H1 (cell line): ENCODE results near the gene DGCR8. TPM values are rescaled to one million over a fixed set of nuclear protein-coding genes. Genes with fewer than 3 reads are reported as not detected.

Source experiments
- CTCF ChIA-PET: fragments of 300-600 bp; sonication (Branson Sonifier 250); formaldehyde crosslinking; loops from one replicate; lab custom pipeline; 2021; ENCODE audit not compliant: partially characterized antibody; lab: Charles Lee
- POLR2A ChIA-PET: fragments of 300-600 bp; sonication (Branson Sonifier 250); formaldehyde crosslinking; loops from one replicate; lab custom pipeline; 2021; ENCODE audit warnings: inconsistent platforms; ENCODE audit not compliant: partially characterized antibody; lab: Charles Lee
- DNase-seq, 2 experiments: peaks; one replicate each; pipeline versions ENCODE4 v3.0.0 to v3.0.0-alpha.2; 2010 to 2022; ENCODE audit warnings: low spot score in 2 of 2, low read depth in 1 of 2, mixed read lengths in 1 of 2
- FAIRE-seq: peaks from 2 replicates; lab custom pipeline; 2011; peaks lifted over from hg19 to GRCh38; lab: Jason Lieb, UNC
- H2AFZ ChIP-seq: 2 replicates; pipeline ENCODE4 v1.8.1; 2012; ENCODE audit warnings: low read length, inconsistent platforms
- H2AK5ac ChIP-seq: 2 replicates; pipeline ENCODE4 v1.6.1; 2013; ENCODE audit warnings: low read depth, low read length
- H2BK120ac ChIP-seq: replicated peaks from 2 replicates; pipeline ENCODE3; 2013; ENCODE audit warnings: low read depth, low read length, inconsistent platforms
- H2BK12ac ChIP-seq: 2 replicates; pipeline ENCODE4 v1.6.1; 2013; ENCODE audit warnings: low read depth, low read length
- H2BK15ac ChIP-seq: 2 replicates; pipeline ENCODE4 v1.6.1; 2013; ENCODE audit warnings: low read length
- H2BK20ac ChIP-seq: 2 replicates; pipeline ENCODE4 v1.6.1; 2013; ENCODE audit warnings: low read length
- H2BK5ac ChIP-seq: 2 replicates; pipeline ENCODE4 v1.6.1; 2013; ENCODE audit warnings: low read depth, low read length
- H3K14ac ChIP-seq: 2 replicates; pipeline ENCODE4 v1.6.1; 2013; ENCODE audit warnings: inconsistent platforms; ENCODE audit not compliant: insufficient read length
- H3K18ac ChIP-seq: 2 replicates; pipeline ENCODE4 v1.6.1; 2013; ENCODE audit warnings: low read length; ENCODE audit errors: extremely low read depth
- H3K23ac ChIP-seq: 2 replicates; pipeline ENCODE4 v1.6.1; 2013; ENCODE audit warnings: inconsistent platforms; ENCODE audit not compliant: insufficient read length
- H3K23me2 ChIP-seq: 2 replicates; pipeline ENCODE4 v1.6.1; 2013; ENCODE audit warnings: low read depth, low read length
- H3K27ac ChIP-seq: 2 replicates; pipeline ENCODE4 v1.6.1; 2011; ENCODE audit warnings: low read depth, low read length, inconsistent platforms
- H3K27me3 ChIP-seq, 4 experiments: replicated peaks in 1 of 4; 1 replicate in 1 of 4; 2 replicates in 3 of 4; pipeline versions ENCODE4 v1.6.1 to v1.8.1; 2011 to 2013; ENCODE audit warnings: low read length in 3 of 4, mild to moderate bottlenecking in 3 of 4, inconsistent platforms in 2 of 4, mixed read lengths in 2 of 4, moderate library complexity in 1 of 4; ENCODE audit not compliant: control insufficient read depth in 3 of 4, insufficient read depth in 3 of 4; ENCODE audit errors: extremely low read depth in 1 of 4
- H3K36me3 ChIP-seq, 4 experiments: 2 replicates each; pipeline versions ENCODE4 v1.6.1 to v1.8.1; 2011 to 2013; ENCODE audit warnings: mild to moderate bottlenecking in 4 of 4, low read length in 3 of 4, moderate library complexity in 2 of 4, control low read depth in 1 of 4, inconsistent platforms in 1 of 4; ENCODE audit not compliant: insufficient read depth in 4 of 4, control insufficient read depth in 2 of 4
- H3K4ac ChIP-seq: replicated peaks from 2 replicates; pipeline ENCODE3; 2013; ENCODE audit warnings: low read length, low read depth, mixed read lengths, inconsistent platforms; ENCODE audit not compliant: insufficient read length
- H3K4me1 ChIP-seq, 4 experiments: replicated peaks in 1 of 4; 1 replicate in 1 of 4; 2 replicates in 3 of 4; pipeline versions ENCODE4 v1.6.1 to v1.8.1; 2011 to 2013; ENCODE audit warnings: low read length in 3 of 4, inconsistent platforms in 2 of 4, mixed read lengths in 1 of 4; ENCODE audit not compliant: insufficient read depth in 4 of 4, control insufficient read depth in 3 of 4
- H3K4me2 ChIP-seq, 2 experiments: 2 replicates each; pipeline versions ENCODE4 v1.6.1 to v1.8.1; 2011 to 2013; ENCODE audit warnings: low read depth in 2 of 2, low read length in 2 of 2, control low read depth in 1 of 2, inconsistent platforms in 1 of 2, mild to moderate bottlenecking in 1 of 2; ENCODE audit not compliant: insufficient read depth in 1 of 2
- H3K4me3 ChIP-seq, 4 experiments: fragments of 200-600, 300-600 bp in 1 of 4; sonication (generic), shearing (Covaris generic), sonication (Bioruptor Twin) in 1 of 4; 2 replicates each; pipeline versions ENCODE4 v1.5.1 to v1.8.1; 2011 to 2016; ENCODE audit warnings: low read length in 4 of 4, low read depth in 3 of 4, control low read depth in 2 of 4, inconsistent platforms in 2 of 4, mild to moderate bottlenecking in 2 of 4, mixed read lengths in 1 of 4, moderate library complexity in 1 of 4; ENCODE audit not compliant: insufficient read depth in 2 of 4; ENCODE audit errors: extremely low read depth in 1 of 4
- H3K56ac ChIP-seq: replicated peaks from 2 replicates; pipeline ENCODE3; 2013; ENCODE audit warnings: low read depth, mild to moderate bottlenecking, mixed read lengths, low read length, inconsistent platforms; ENCODE audit not compliant: insufficient read length
- H3K79me1 ChIP-seq: 2 replicates; pipeline ENCODE4 v1.6.1; 2013; ENCODE audit warnings: low read depth, low read length, control low read depth
- H3K79me2 ChIP-seq, 2 experiments: 2 replicates each; pipeline versions ENCODE4 v1.6.1 to v1.8.1; 2012 to 2013; ENCODE audit warnings: low read length in 2 of 2, mild to moderate bottlenecking in 2 of 2, inconsistent platforms in 1 of 2; ENCODE audit not compliant: insufficient read depth in 2 of 2, control insufficient read depth in 1 of 2
- H3K9ac ChIP-seq, 4 experiments: replicated peaks in 1 of 4; 1 replicate in 1 of 4; 2 replicates in 3 of 4; pipeline versions ENCODE4 v1.6.1 to v1.8.1; 2011 to 2013; ENCODE audit warnings: low read depth in 3 of 4, low read length in 3 of 4, control low read depth in 2 of 4, mild to moderate bottlenecking in 2 of 4, moderate library complexity in 2 of 4, inconsistent platforms in 1 of 4; ENCODE audit errors: extremely low read depth in 1 of 4
- H3K9me3 ChIP-seq, 2 experiments: 2 replicates each; pipeline versions ENCODE4 v1.6.1 to v1.8.1; 2012 to 2013; ENCODE audit warnings: mild to moderate bottlenecking in 2 of 2, moderate library complexity in 2 of 2, control low read depth in 1 of 2, inconsistent platforms in 1 of 2, low read depth in 1 of 2, low read length in 1 of 2, mixed read lengths in 1 of 2; ENCODE audit not compliant: insufficient read depth in 2 of 2
- H4K20me1 ChIP-seq, 2 experiments: replicated peaks in 1 of 2; 2 replicates each; pipeline versions ENCODE3 to v1.8.1; 2011 to 2013; ENCODE audit warnings: inconsistent platforms in 2 of 2, low read length in 2 of 2, mild to moderate bottlenecking in 1 of 2; ENCODE audit not compliant: insufficient read depth in 2 of 2, control insufficient read depth in 1 of 2
- H4K5ac ChIP-seq: 2 replicates; pipeline ENCODE4 v1.6.1; 2013; ENCODE audit warnings: low read length, low read depth, mixed read lengths, inconsistent platforms; ENCODE audit not compliant: insufficient read length
- H4K8ac ChIP-seq: 2 replicates; pipeline ENCODE4 v1.8.0; 2013; ENCODE audit warnings: mild to moderate bottlenecking, moderate library complexity, low read length, inconsistent platforms; ENCODE audit not compliant: insufficient read depth; ENCODE audit errors: extremely low read depth
- H4K91ac ChIP-seq: replicated peaks from 2 replicates; pipeline ENCODE3; 2013; ENCODE audit warnings: low read length, mixed read lengths, inconsistent platforms; ENCODE audit not compliant: insufficient read length
- BACH1 ChIP-seq: IDR thresholded peaks from 2 replicates; pipeline ENCODE4 v1.6.1; 2012; ENCODE audit warnings: low read length, improper control_type of control experiment
- CHD2 ChIP-seq: IDR thresholded peaks from 2 replicates; pipeline ENCODE4 v1.6.1; 2012; ENCODE audit warnings: low read length, improper control_type of control experiment
- CTBP2 ChIP-seq: IDR thresholded peaks from 2 replicates; pipeline ENCODE4 v1.7.0; 2011; ENCODE audit warnings: borderline replicate concordance, mild to moderate bottlenecking, moderate library complexity, mixed read lengths, low read length; ENCODE audit not compliant: insufficient read depth, insufficient read length
- HDAC2 ChIP-seq, 2 experiments: fragments of 300-600 bp in 1 of 2; sonication (generic) in 1 of 2; IDR thresholded peaks; 2 replicates each; pipeline ENCODE4 v1.6.1; 2011 to 2012; ENCODE audit warnings: low read depth in 2 of 2, low read length in 2 of 2, mild to moderate bottlenecking in 2 of 2, moderate library complexity in 2 of 2, borderline replicate concordance in 1 of 2, inconsistent platforms in 1 of 2
- PHF8 ChIP-seq: fragments of 200-600 bp; sonication (generic); conservative IDR thresholded peaks from 2 replicates; pipeline ENCODE4 v1.7.1; 2012; ENCODE audit warnings: low read depth, mild to moderate bottlenecking, inconsistent platforms, low read length, moderate library complexity
- POLR2A ChIP-seq, 2 experiments: IDR thresholded peaks; 1 replicate in 1 of 2; 2 replicates in 1 of 2; pipeline ENCODE4 v1.6.1; 2011; ENCODE audit warnings: low read depth in 2 of 2, low read length in 2 of 2, mild to moderate bottlenecking in 2 of 2; ENCODE audit errors: control extremely low read depth in 1 of 2
- POLR2AphosphoS5 ChIP-seq: IDR thresholded peaks from 2 replicates; pipeline ENCODE4 v1.6.1; 2011; ENCODE audit warnings: low read depth, low read length
- SAP30 ChIP-seq: fragments of 300-600 bp; sonication (generic); IDR thresholded peaks from 2 replicates; pipeline ENCODE4 v1.7.1; 2012; ENCODE audit warnings: low read length, moderate library complexity, mild to moderate bottlenecking, inconsistent platforms; ENCODE audit not compliant: insufficient read depth, insufficient replicate concordance
- SIN3A ChIP-seq, 2 experiments: IDR thresholded peaks in 1 of 2; conservative IDR thresholded peaks in 1 of 2; 2 replicates each; pipeline ENCODE4 v1.6.1; 2011 to 2012; ENCODE audit warnings: low read length in 2 of 2, improper control_type of control experiment in 1 of 2, low read depth in 1 of 2, mild to moderate bottlenecking in 1 of 2
- TEAD4 ChIP-seq: IDR thresholded peaks from 2 replicates; pipeline ENCODE4 v1.6.1; 2012; ENCODE audit warnings: low read depth, low read length, inconsistent platforms, mixed read lengths
- WGBS, 2 experiments: shearing (Covaris generic) in 1 of 2; methylation state at CpG; one replicate each; pipeline versions ENCODE4 v1.1.6 to v1.1.7; 2013 to 2015; ENCODE audit warnings: low lambda C conversion rate in 2 of 2, mixed read lengths in 2 of 2, inconsistent platforms in 1 of 2, low coverage in 1 of 2, missing lambda C conversion rate in 1 of 2; ENCODE audit not compliant: insufficient replicate concordance in 2 of 2, insufficient coverage in 1 of 2, insufficient read length in 1 of 2; ENCODE audit errors: extremely low coverage in 1 of 2, missing lambda C conversion rate in 1 of 2; 5-methylcytosine and 5-hydroxymethylcytosine counted together
- polyA plus RNA-seq, 7 experiments: library from polyadenylated mRNA; depleted of rRNA in 3 of 7; stranded (reverse) in 5 of 7; unstranded in 2 of 7; fragments of >200 nt in 5 of 7; fragments of 200-250 nt in 2 of 7; gene quantifications; 1 replicate in 5 of 7; 2 replicates in 1 of 7; 4 replicates in 1 of 7; pipeline versions ENCODE4 v1.2.1 to v1.2.3, GENCODE V29; 2011 to 2013; ENCODE audit warnings: missing spikeins in 2 of 7, mixed read lengths in 2 of 7
- total RNA-seq: library from RNA; stranded (reverse); fragmentation: NEBNext Ultra II Directional; extraction: Animal tissue kit (Norgen Biotek cat#: 25700); gene quantifications from 2 replicates; pipeline ENCODE4 v1.2.1, GENCODE V29; 2021

DGCR8 gene
- total and polyA plus RNA-seq, 2 of the 8 experiments (the other 6 are each of a cell fraction or from before 2014, with no cell fraction given) = 23.7 to 43.7 TPM

GRCh38 chr22:20080776-20081654 is 974 bp downstream of the DGCR8 start:
- Histone ChIP-seq H2BK120ac (no peak overlapping the region), H3K4me2 (peak overlapping the region; percentile 87 to 99), H3K79me2 (peaks cover 27 to 57% of the 10 kb centered on the region in 2 experiments), H3K4me3 (peak overlapping the region; percentile 81 to 99 (median 92)), H2BK5ac (peak overlapping the region; percentile 89), H2BK12ac (no peak overlapping the region), H2AFZ (no peak overlapping the region), H4K91ac (peak overlapping the region; percentile 22), H2BK20ac (no peak overlapping the region), H4K5ac (peak overlapping the region; percentile 66), H3K14ac (no peak overlapping the region), H3K27me3 (no peaks in the 10 kb centered on the region), H3K36me3 (peaks cover under 1 to 6% (median 5%) of the 10 kb centered on the region in 4 experiments; a peak in 5 of 8 replicates), H4K20me1 (peaks cover 17 to 34% of the 10 kb centered on the region in 2 experiments), H3K9ac (peak overlapping the region; percentile 67 to 98 (median 96)), H3K4ac (peak overlapping the region; percentile 46), H3K23ac (no peak overlapping the region), H3K27ac (peak overlapping the region; percentile 79), H2BK15ac (0 out of 2 replicates have a peak overlapping the region, but pooled peaks have one; percentile 74), H3K4me1 (peaks cover 3 to 19% (median 11%) of the 10 kb centered on the region in 4 experiments), H3K56ac (peak overlapping the region; percentile 24), H3K9me3 (no peaks in the 10 kb centered on the region), H3K18ac (peak overlapping the region; percentile 78; the same call in 1 of the 2 replicates), H2AK5ac (peak overlapping the region; percentile 98), H3K23me2 (peaks cover 9% of the 10 kb centered on the region), H4K8ac (peak overlapping the region; percentile 94), H3K79me1 (peaks cover 23% of the 10 kb centered on the region)
- ChIA-PET POLR2A (interaction anchor here (0.7 to 29.4 kb wide), 12 partner anchors 10 to 190 kb away, joined by 3 to 598 read pairs (median 3); partner anchors contain the start of genes RANBP1 and TRMT2A), CTCF (interaction anchor here (0.7 to 3.0 kb wide), 4 partner anchors 20 to 119 kb away, joined by 3 to 9 read pairs (median 4); no protein-coding TSS in a partner anchor)
- FAIRE-seq (no peak), DNase-seq (peak in 1 of 2 experiments; percentile 31)
- 32% methylated on average over 27 of the region's 27 CpGs; no CpG with 5 or more reads in 1 of the 2 experiments for WGBS, 2 experiments
- TF ChIP-seq SIN3A (conservative IDR thresholded peaks at IDR 0.05 in 1 of 2, IDR thresholded peaks at IDR 0.05 in 1 of 2; ENCODE audit: low read depth in 1 of 2, low read length in 2 of 2) = peak; percentile 47 to 72; a peak in 1 of 4 replicates
- TF ChIP-seq POLR2AphosphoS5 = peak; percentile 26; the same call in 1 of the 2 replicates
- TF ChIP-seq CHD2 = no peak
- peak; percentile 27 to 79 for TF ChIP-seq POLR2A (IDR thresholded peaks at IDR 0.05; ENCODE audit: control extremely low read depth in 1 of 2, low read depth in 2 of 2, low read length in 2 of 2)
- TF ChIP-seq HDAC2 (IDR thresholded peaks at IDR 0.05; ENCODE audit: borderline replicate concordance in 1 of 2, low read depth in 2 of 2, low read length in 2 of 2) = peak in 1 of 2 experiments; percentile 27; a peak in 1 of 4 replicates
- no peak for TF ChIP-seq TEAD4
- TF ChIP-seq CTBP2 = no peak
- TF ChIP-seq PHF8 = 0 out of 2 replicates have a peak, but pooled peaks have one; percentile 7
- TF ChIP-seq SAP30 = peak; percentile 87
- no peak for TF ChIP-seq BACH1
